Measurements from ENCODE around the gene TMEM186. TPM values are rescaled to one million over a fixed set of nuclear protein-coding genes. Genes with fewer than 3 reads are reported as not detected.
A peak's percentile ranks its signal among the peaks of the same experiment; 100 is the strongest.

The TMEM186 gene
- polyA plus RNA-seq, 1 of the 3 experiments (the other 2 are of a cell fraction) = 13.2 TPM

GRCh38 chr16:8806272-8806983 lies 9.0 kb upstream of the TMEM186 start:
- peaks cover 71 to 90% of the 10 kb centered on the region in 2 experiments for H3K36me3 ChIP-seq (replicated peaks in 1 of 2; ENCODE audit: control insufficient read depth in 1 of 2, insufficient read depth in 2 of 2, low read length in 1 of 2)
- no peaks in the 10 kb centered on the region for H3F3A ChIP-seq (replicated peaks; ENCODE audit: insufficient read depth)
- WGBS (ENCODE audit: low lambda C conversion rate) = 78% methylated on average over 13 of the region's 13 CpGs
- H3K9ac ChIP-seq = no peak overlapping the region
- H3K27ac ChIP-seq (ENCODE audit: low read depth in 2 of 2, low read length in 1 of 2) = peak overlapping the region in 1 of 2 experiments; percentile 88; a peak in 2 of 4 replicates
- ChIA-PET POLR2A (interaction anchor here (0.9 kb wide), 1 partner anchor 62 kb away, joined by 7 read pairs; the partner anchor contains the start of gene CARHSP1), CTCF (interaction anchor here (0.8 to 2.0 kb wide), 3 partner anchors 130 to 202 kb away, joined by 3 to 5 read pairs (median 5); no protein-coding TSS in a partner anchor)
- no peaks in the 10 kb centered on the region for H3K27me3 ChIP-seq (ENCODE audit: insufficient read depth)
- no peaks in the 10 kb centered on the region for H3K9me3 ChIP-seq
- H3K9me2 ChIP-seq = no peaks in the 10 kb centered on the region
- H3K79me2 ChIP-seq (ENCODE audit: insufficient read depth) = peaks cover 94% of the 10 kb centered on the region
- H3K4me3 ChIP-seq (ENCODE audit: low read depth in 2 of 2, low read length in 1 of 2) = no peak overlapping the region
- peak; percentile 56 for DNase-seq
- H3K4me2 ChIP-seq = no peak overlapping the region
- peaks cover 40% of the 10 kb centered on the region for H4K20me1 ChIP-seq (ENCODE audit: insufficient read depth)
- no peak overlapping the region for H2AFZ ChIP-seq (ENCODE audit: low read depth)
- H3K4me1 ChIP-seq (ENCODE audit: control insufficient read depth in 1 of 2, insufficient read depth in 2 of 2, low read depth in 1 of 2, low read length in 1 of 2) = peaks cover 0 to 32% of the 10 kb centered on the region in 2 experiments; a peak in 1 of 4 replicates
- TF ChIP-seq EP300 (IDR thresholded peaks at IDR 0.05; ENCODE audit: borderline replicate concordance in 1 of 2, low read depth in 1 of 2, low read length in 1 of 2) (peak in 1 of 2 experiments; percentile 72; a peak in 1 of 4 replicates), RFX5 (IDR thresholded peaks at IDR 0.05; ENCODE audit: low read length) (no peak), MEF2A (IDR thresholded peaks at IDR 0.05; ENCODE audit: borderline replicate concordance, low read depth) (no peak), FOSL2 (IDR thresholded peaks at IDR 0.05; ENCODE audit: borderline replicate concordance, low read depth) (no peak), FOXJ3 (CRISPR knock-in tag; IDR thresholded peaks at IDR 0.05) (peak; percentile 44; the same call in 1 of the 2 replicates), MAX (IDR thresholded peaks at IDR 0.05; ENCODE audit: low read depth) (no peak), GABPA (IDR thresholded peaks at IDR 0.05; ENCODE audit: low read depth) (no peak), NFIC (IDR thresholded peaks at IDR 0.05; ENCODE audit: borderline replicate concordance) (no peak), YY1 (IDR thresholded peaks at IDR 0.05; ENCODE audit: low read depth) (no peak), SIN3A (IDR thresholded peaks at IDR 0.05; ENCODE audit: borderline replicate concordance, low read depth, low read length) (no peak), ZBTB33 (IDR thresholded peaks at IDR 0.05; ENCODE audit: borderline replicate concordance, low read depth) (no peak), ELF1 (IDR thresholded peaks at IDR 0.05) (no peak), REST (IDR thresholded peaks at IDR 0.05; ENCODE audit: low read depth, low read length) (no peak), MXI1 (IDR thresholded peaks at IDR 0.05; ENCODE audit: low read depth, low read length) (peak; percentile 97), RXRA (IDR thresholded peaks at IDR 0.05; ENCODE audit: borderline replicate concordance, low read depth) (no peak), SMC3 (IDR thresholded peaks at IDR 0.05; ENCODE audit: low read depth, low read length) (no peak), JUND (IDR thresholded peaks at IDR 0.05) (no peak), IRF3 (IDR thresholded peaks at IDR 0.05; ENCODE audit: low read depth, low read length) (no peak), PBX3 (IDR thresholded peaks at IDR 0.05) (no peak), CTCF (IDR thresholded peaks at IDR 0.05) (no peak), NRF1 (IDR thresholded peaks at IDR 0.05; ENCODE audit: low read depth, low read length) (no peak), GATA2 (CRISPR knock-in tag; IDR thresholded peaks at IDR 0.05) (no peak), RCOR1 (IDR thresholded peaks at IDR 0.05; ENCODE audit: low read length) (peak; percentile 79), POLR2AphosphoS5 (IDR thresholded peaks at IDR 0.05; ENCODE audit: low read depth, low read length) (no peak)
